OCI-LY7 (cell line): ENCODE data around the gene HS3ST3A1.

ENCODE experiments used
- EZH2phosphoT487 ChIP-seq: fragments of 200-600 bp; sonication (generic); IDR thresholded peaks from 2 replicates; pipeline ENCODE4 v1.6.1; 2018; ENCODE audit warnings: low read depth, borderline replicate concordance, mild to moderate bottlenecking, mixed run types, antibody characterized with exemption, low read length, moderate library complexity, mixed read lengths
- TF ChIP-seq, protein P1 (sequence below): fragments of 200-600 bp; sonication (generic); conservative IDR thresholded peaks from 2 replicates; pipeline ENCODE4 v1.5.1; 2014; ENCODE audit warnings: mild to moderate bottlenecking, antibody characterized with exemption, low read length, moderate library complexity, mixed read lengths

DNA sequence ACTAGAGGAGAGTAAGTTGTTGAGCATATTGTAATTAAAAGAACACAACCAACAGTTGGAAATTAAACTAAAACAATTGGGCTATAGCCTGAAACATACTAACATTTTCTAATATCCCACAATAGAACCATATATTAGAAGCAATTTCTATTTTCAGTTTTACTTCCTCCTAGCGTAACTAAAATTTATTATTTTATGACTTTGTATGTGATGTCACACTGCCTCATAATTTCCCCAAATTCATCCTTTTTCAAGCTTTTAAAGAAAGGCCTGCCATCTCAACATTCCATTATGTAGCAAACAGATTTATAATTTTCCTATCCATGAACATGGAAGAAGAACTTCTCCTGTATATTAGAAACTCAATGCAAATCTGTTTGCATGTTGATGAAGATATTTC lies 110.2 kb downstream of the HS3ST3A1 start:
- TF ChIP-seq, protein P1, sequence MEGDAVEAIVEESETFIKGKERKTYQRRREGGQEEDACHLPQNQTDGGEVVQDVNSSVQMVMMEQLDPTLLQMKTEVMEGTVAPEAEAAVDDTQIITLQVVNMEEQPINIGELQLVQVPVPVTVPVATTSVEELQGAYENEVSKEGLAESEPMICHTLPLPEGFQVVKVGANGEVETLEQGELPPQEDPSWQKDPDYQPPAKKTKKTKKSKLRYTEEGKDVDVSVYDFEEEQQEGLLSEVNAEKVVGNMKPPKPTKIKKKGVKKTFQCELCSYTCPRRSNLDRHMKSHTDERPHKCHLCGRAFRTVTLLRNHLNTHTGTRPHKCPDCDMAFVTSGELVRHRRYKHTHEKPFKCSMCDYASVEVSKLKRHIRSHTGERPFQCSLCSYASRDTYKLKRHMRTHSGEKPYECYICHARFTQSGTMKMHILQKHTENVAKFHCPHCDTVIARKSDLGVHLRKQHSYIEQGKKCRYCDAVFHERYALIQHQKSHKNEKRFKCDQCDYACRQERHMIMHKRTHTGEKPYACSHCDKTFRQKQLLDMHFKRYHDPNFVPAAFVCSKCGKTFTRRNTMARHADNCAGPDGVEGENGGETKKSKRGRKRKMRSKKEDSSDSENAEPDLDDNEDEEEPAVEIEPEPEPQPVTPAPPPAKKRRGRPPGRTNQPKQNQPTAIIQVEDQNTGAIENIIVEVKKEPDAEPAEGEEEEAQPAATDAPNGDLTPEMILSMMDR, result no peak
- no peak for TF ChIP-seq EZH2phosphoT487
